Measurements from ENCODE around the gene C17orf50.

The C17orf50 gene

GRCh38 chr17:35757243-35757642, 3.4 kb upstream of the C17orf50 start:
- Histone ChIP-seq H3K4me3 (ENCODE audit: low read length in 2 of 2) (no peak overlapping the region), H3K9ac (ENCODE audit: low read length in 2 of 2) (no peak overlapping the region), H3K27ac (ENCODE audit: low read length) (no peak overlapping the region), H3K36me3 (ENCODE audit: control insufficient read depth in 2 of 2, insufficient read depth in 2 of 2, low read length in 2 of 2) (no peaks in the 10 kb centered on the region), H3K4me1 (ENCODE audit: control insufficient read depth, insufficient read depth, low read length) (peaks cover 11% of the 10 kb centered on the region), H3K27me3 (ENCODE audit: control insufficient read depth in 1 of 2, insufficient read depth in 2 of 2, low read length in 2 of 2) (peaks cover 2 to 3% of the 10 kb centered on the region in 2 donors), H3K9me3 (ENCODE audit: control insufficient read depth in 2 of 2, low read length in 2 of 2) (no peaks in the 10 kb centered on the region)

GRCh38 chr17:35761601-35762000, 914 bp downstream of the C17orf50 start:
- no peaks in the 10 kb centered on the region for H3K36me3 ChIP-seq (ENCODE audit: control insufficient read depth in 2 of 2, insufficient read depth in 2 of 2, low read length in 2 of 2)
- H3K27ac ChIP-seq (ENCODE audit: low read length): no peak overlapping the region
- no peak overlapping the region for H3K4me3 ChIP-seq (ENCODE audit: low read length in 2 of 2)
- H3K9me3 ChIP-seq (ENCODE audit: control insufficient read depth in 2 of 2, low read length in 2 of 2): no peaks in the 10 kb centered on the region
- peaks cover 21% of the 10 kb centered on the region for H3K4me1 ChIP-seq (ENCODE audit: control insufficient read depth, insufficient read depth, low read length)
- no peak overlapping the region for H3K9ac ChIP-seq (ENCODE audit: low read length in 2 of 2)
- no peaks in the 10 kb centered on the region for H3K27me3 ChIP-seq (ENCODE audit: control insufficient read depth in 1 of 2, insufficient read depth in 2 of 2, low read length in 2 of 2)

- peak overlapping the region in 1 of 2 donors; percentile 74 for H3K4me3 ChIP-seq (ENCODE audit: low read length in 2 of 2)
- H3K36me3 ChIP-seq (ENCODE audit: control insufficient read depth in 2 of 2, insufficient read depth in 2 of 2, low read length in 2 of 2): no peaks in the 10 kb centered on the region
- H3K9me3 ChIP-seq (ENCODE audit: control insufficient read depth in 2 of 2, low read length in 2 of 2): no peaks in the 10 kb centered on the region
- H3K4me1 ChIP-seq (ENCODE audit: control insufficient read depth, insufficient read depth, low read length): peaks cover 24% of the 10 kb centered on the region
- no peaks in the 10 kb centered on the region for H3K27me3 ChIP-seq (ENCODE audit: control insufficient read depth in 1 of 2, insufficient read depth in 2 of 2, low read length in 2 of 2)
- no peak overlapping the region for H3K27ac ChIP-seq (ENCODE audit: low read length)
- peak overlapping the region; percentile 38 to 60 for H3K9ac ChIP-seq (ENCODE audit: low read length in 2 of 2)
Observed at GRCh38 chr17:35763767-35764122, 3.1 kb downstream of the C17orf50 start.

GRCh38 chr17:35764123-35764991, 3.7 kb downstream of the C17orf50 start:
- H3K9ac ChIP-seq (ENCODE audit: low read length in 2 of 2): peak overlapping the region; percentile 38 to 60
- H3K4me3 ChIP-seq (ENCODE audit: low read length in 2 of 2): peak overlapping the region; percentile 67 to 74
- no peaks in the 10 kb centered on the region for H3K27me3 ChIP-seq (ENCODE audit: control insufficient read depth in 1 of 2, insufficient read depth in 2 of 2, low read length in 2 of 2)
- H3K9me3 ChIP-seq (ENCODE audit: control insufficient read depth in 2 of 2, low read length in 2 of 2): no peaks in the 10 kb centered on the region
- peaks cover 24% of the 10 kb centered on the region for H3K4me1 ChIP-seq (ENCODE audit: control insufficient read depth, insufficient read depth, low read length)
- H3K36me3 ChIP-seq (ENCODE audit: control insufficient read depth in 2 of 2, insufficient read depth in 2 of 2, low read length in 2 of 2): no peaks in the 10 kb centered on the region
- H3K27ac ChIP-seq (ENCODE audit: low read length): peak overlapping the region; percentile 18

GRCh38 chr17:35765086-35765710, 4.5 kb downstream of the C17orf50 start:
- Histone ChIP-seq H3K27me3 (ENCODE audit: control insufficient read depth in 1 of 2, insufficient read depth in 2 of 2, low read length in 2 of 2) (no peaks in the 10 kb centered on the region), H3K9ac (ENCODE audit: low read length in 2 of 2) (no peak overlapping the region), H3K27ac (ENCODE audit: low read length) (peak overlapping the region; percentile 18), H3K36me3 (ENCODE audit: control insufficient read depth in 2 of 2, insufficient read depth in 2 of 2, low read length in 2 of 2) (no peaks in the 10 kb centered on the region), H3K4me1 (ENCODE audit: control insufficient read depth, insufficient read depth, low read length) (peaks cover 24% of the 10 kb centered on the region), H3K9me3 (ENCODE audit: control insufficient read depth in 2 of 2, low read length in 2 of 2) (no peaks in the 10 kb centered on the region), H3K4me3 (ENCODE audit: low read length in 2 of 2) (no peak overlapping the region)

- H3K27ac ChIP-seq (ENCODE audit: low read length): peak overlapping the region; percentile 18
- peaks cover 24% of the 10 kb centered on the region for H3K4me1 ChIP-seq (ENCODE audit: control insufficient read depth, insufficient read depth, low read length)
- no peak overlapping the region for H3K9ac ChIP-seq (ENCODE audit: low read length in 2 of 2)
- no peaks in the 10 kb centered on the region for H3K9me3 ChIP-seq (ENCODE audit: control insufficient read depth in 2 of 2, low read length in 2 of 2)
- H3K4me3 ChIP-seq (ENCODE audit: low read length in 2 of 2): no peak overlapping the region
- no peaks in the 10 kb centered on the region for H3K27me3 ChIP-seq (ENCODE audit: control insufficient read depth in 1 of 2, insufficient read depth in 2 of 2, low read length in 2 of 2)
- H3K36me3 ChIP-seq (ENCODE audit: control insufficient read depth in 2 of 2, insufficient read depth in 2 of 2, low read length in 2 of 2): no peaks in the 10 kb centered on the region
Observed at GRCh38 chr17:35765756-35766488, 5.2 kb downstream of the C17orf50 start.

- H3K4me3 ChIP-seq (ENCODE audit: low read length in 2 of 2): no peak overlapping the region
- peaks cover 24% of the 10 kb centered on the region for H3K4me1 ChIP-seq (ENCODE audit: control insufficient read depth, insufficient read depth, low read length)
- no peaks in the 10 kb centered on the region for H3K9me3 ChIP-seq (ENCODE audit: control insufficient read depth in 2 of 2, low read length in 2 of 2)
- H3K27ac ChIP-seq (ENCODE audit: low read length): no peak overlapping the region
- no peaks in the 10 kb centered on the region for H3K36me3 ChIP-seq (ENCODE audit: control insufficient read depth in 2 of 2, insufficient read depth in 2 of 2, low read length in 2 of 2)
- H3K9ac ChIP-seq (ENCODE audit: low read length in 2 of 2): no peak overlapping the region
- no peaks in the 10 kb centered on the region for H3K27me3 ChIP-seq (ENCODE audit: control insufficient read depth in 1 of 2, insufficient read depth in 2 of 2, low read length in 2 of 2)
Observed at GRCh38 chr17:35766489-35766877, 5.8 kb downstream of the C17orf50 start.

GRCh38 chr17:35766903-35767510, 6.3 kb downstream of the C17orf50 start:
- H3K27ac ChIP-seq (ENCODE audit: low read length): no peak overlapping the region
- H3K27me3 ChIP-seq (ENCODE audit: control insufficient read depth in 1 of 2, insufficient read depth in 2 of 2, low read length in 2 of 2): no peaks in the 10 kb centered on the region
- no peak overlapping the region for H3K4me3 ChIP-seq (ENCODE audit: low read length in 2 of 2)
- no peaks in the 10 kb centered on the region for H3K9me3 ChIP-seq (ENCODE audit: control insufficient read depth in 2 of 2, low read length in 2 of 2)
- H3K9ac ChIP-seq (ENCODE audit: low read length in 2 of 2): no peak overlapping the region
- H3K36me3 ChIP-seq (ENCODE audit: control insufficient read depth in 2 of 2, insufficient read depth in 2 of 2, low read length in 2 of 2): no peaks in the 10 kb centered on the region
- H3K4me1 ChIP-seq (ENCODE audit: control insufficient read depth, insufficient read depth, low read length): peaks cover 28% of the 10 kb centered on the region

- no peaks in the 10 kb centered on the region for H3K36me3 ChIP-seq (ENCODE audit: control insufficient read depth in 2 of 2, insufficient read depth in 2 of 2, low read length in 2 of 2)
- H3K27ac ChIP-seq (ENCODE audit: low read length): no peak overlapping the region
- H3K4me3 ChIP-seq (ENCODE audit: low read length in 2 of 2): no peak overlapping the region
- H3K9me3 ChIP-seq (ENCODE audit: control insufficient read depth in 2 of 2, low read length in 2 of 2): no peaks in the 10 kb centered on the region
- H3K9ac ChIP-seq (ENCODE audit: low read length in 2 of 2): no peak overlapping the region
- H3K4me1 ChIP-seq (ENCODE audit: control insufficient read depth, insufficient read depth, low read length): peaks cover 45% of the 10 kb centered on the region
- H3K27me3 ChIP-seq (ENCODE audit: control insufficient read depth in 1 of 2, insufficient read depth in 2 of 2, low read length in 2 of 2): no peaks in the 10 kb centered on the region
Observed at GRCh38 chr17:35768797-35769196, 8.1 kb downstream of the C17orf50 start.

- H3K4me1 ChIP-seq (ENCODE audit: control insufficient read depth, insufficient read depth, low read length): peaks cover 45% of the 10 kb centered on the region
- H3K36me3 ChIP-seq (ENCODE audit: control insufficient read depth in 2 of 2, insufficient read depth in 2 of 2, low read length in 2 of 2): no peaks in the 10 kb centered on the region
- H3K27ac ChIP-seq (ENCODE audit: low read length): no peak overlapping the region
- H3K9me3 ChIP-seq (ENCODE audit: control insufficient read depth in 2 of 2, low read length in 2 of 2): no peaks in the 10 kb centered on the region
- no peak overlapping the region for H3K4me3 ChIP-seq (ENCODE audit: low read length in 2 of 2)
- no peaks in the 10 kb centered on the region for H3K27me3 ChIP-seq (ENCODE audit: control insufficient read depth in 1 of 2, insufficient read depth in 2 of 2, low read length in 2 of 2)
- no peak overlapping the region for H3K9ac ChIP-seq (ENCODE audit: low read length in 2 of 2)
Observed at GRCh38 chr17:35769895-35770486, 9.3 kb downstream of the C17orf50 start.
